ENCODE results near the gene AKAP9. TPM values are rescaled to one million over a fixed set of nuclear protein-coding genes. Genes with fewer than 3 reads are reported as not detected.
"Not testable (repeated sequence)": the region's sequence is repeated elsewhere in the genome, so short reads cannot be mapped to it uniquely, and the experiment has no call there.

Gene AKAP9
- total and polyA plus RNA-seq, 9 donors = 63.1 to 94.0 (median 79.0) TPM

- no CpG with 5 or more reads among the region's 2 CpGs for WGBS (ENCODE audit: insufficient coverage)
- Histone ChIP-seq H3K27me3 (ENCODE audit: control insufficient read depth, insufficient read depth, low read length) (no peaks in the 10 kb centered on the region), H3K9me3 (replicated peaks; ENCODE audit: control insufficient read depth, low read depth, low read length) (no peaks in the 10 kb centered on the region), H3K36me3 (ENCODE audit: control insufficient read depth, insufficient read depth, low read length) (peaks cover 24% of the 10 kb centered on the region), H3K4me3 (ENCODE audit: low read length) (no peak overlapping the region), H3K4me1 (ENCODE audit: control insufficient read depth, insufficient read depth, low read length) (no peaks in the 10 kb centered on the region), H3K27ac (ENCODE audit: low read length) (no peak overlapping the region)
- DNase-seq = no peak
Observed at GRCh38 chr7:91999631-92000565, 59.2 kb downstream of the AKAP9 start.

GRCh38 chr7:92002720-92003119 lies 62.1 kb downstream of the AKAP9 start:
- Histone ChIP-seq H3K27me3 (ENCODE audit: control insufficient read depth, insufficient read depth, low read length) (no peaks in the 10 kb centered on the region), H3K4me1 (ENCODE audit: control insufficient read depth, insufficient read depth, low read length) (no peaks in the 10 kb centered on the region), H3K27ac (ENCODE audit: low read length) (no peak overlapping the region), H3K9me3 (replicated peaks; ENCODE audit: control insufficient read depth, low read depth, low read length) (no peaks in the 10 kb centered on the region), H3K36me3 (ENCODE audit: control insufficient read depth, insufficient read depth, low read length) (peaks cover 20% of the 10 kb centered on the region), H3K4me3 (ENCODE audit: low read length) (no peak overlapping the region)
- WGBS (ENCODE audit: insufficient coverage) = no CpG with 5 or more reads among the region's 1 CpG
- DNase-seq = no peak

- DNase-seq = no peak
- H3K4me1 ChIP-seq (ENCODE audit: control insufficient read depth, insufficient read depth, low read length) = no peaks in the 10 kb centered on the region
- H3K27ac ChIP-seq (ENCODE audit: low read length) = no peak overlapping the region
- H3K36me3 ChIP-seq (ENCODE audit: control insufficient read depth, insufficient read depth, low read length) = peaks cover 22% of the 10 kb centered on the region
- peaks cover 5% of the 10 kb centered on the region for H3K9me3 ChIP-seq (replicated peaks; ENCODE audit: control insufficient read depth, low read depth, low read length)
- no CpG with 5 or more reads among the region's 2 CpGs for WGBS (ENCODE audit: insufficient coverage)
- H3K27me3 ChIP-seq (ENCODE audit: control insufficient read depth, insufficient read depth, low read length) = no peaks in the 10 kb centered on the region
- H3K4me3 ChIP-seq (ENCODE audit: low read length) = no peak overlapping the region
Observed at GRCh38 chr7:92006046-92006445, 65.4 kb downstream of the AKAP9 start.

DNA sequence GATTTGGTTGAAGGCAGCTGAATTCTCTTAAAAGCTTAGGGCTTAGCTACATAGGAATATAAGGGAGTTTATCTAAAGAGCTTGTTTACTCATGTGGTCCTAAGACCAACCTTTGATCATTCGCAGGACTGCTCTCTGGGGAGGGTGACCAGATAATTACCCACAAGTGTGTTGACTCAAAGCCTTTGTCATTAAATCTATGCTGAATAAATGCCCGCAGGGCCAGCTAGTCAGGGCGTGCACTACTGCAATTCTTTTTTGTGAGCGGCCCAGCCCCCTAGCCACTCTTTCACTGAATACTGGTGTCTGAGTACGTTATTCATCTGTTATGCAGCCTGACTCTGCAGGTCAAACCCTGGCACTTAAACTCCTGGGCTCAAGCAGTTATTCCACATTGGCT lies 69.6 kb downstream of the AKAP9 start:
- WGBS (ENCODE audit: insufficient coverage) = 92% methylated on average over 5 of the region's 5 CpGs
- DNase-seq = no peak
- Histone ChIP-seq H3K4me3 (ENCODE audit: low read length) (no peak overlapping the region), H3K9me3 (replicated peaks; ENCODE audit: control insufficient read depth, low read depth, low read length) (peaks cover 5% of the 10 kb centered on the region), H3K27me3 (ENCODE audit: control insufficient read depth, insufficient read depth, low read length) (no peaks in the 10 kb centered on the region), H3K4me1 (ENCODE audit: control insufficient read depth, insufficient read depth, low read length) (no peaks in the 10 kb centered on the region), H3K36me3 (ENCODE audit: control insufficient read depth, insufficient read depth, low read length) (peaks cover 23% of the 10 kb centered on the region), H3K27ac (ENCODE audit: low read length) (no peak overlapping the region)

DNA sequence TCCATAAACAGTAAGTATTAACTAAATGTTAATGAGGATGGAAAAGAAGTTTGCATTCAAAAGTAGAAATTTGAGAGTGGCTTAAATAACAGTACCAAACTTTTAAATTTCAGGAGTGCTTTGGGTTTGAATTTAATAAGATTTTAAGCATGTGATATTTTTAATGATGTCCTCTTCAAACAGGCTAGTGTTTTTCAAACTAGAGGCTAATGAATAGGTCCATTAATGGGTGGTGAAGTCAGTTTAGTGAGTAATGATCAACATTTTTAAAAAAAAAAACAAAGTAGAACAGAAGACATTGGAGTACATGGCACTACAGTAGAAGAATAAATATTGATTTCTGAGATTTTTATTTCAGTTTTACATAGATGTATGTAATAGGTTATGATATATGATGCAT lies 72.9 kb downstream of the AKAP9 start:
- peaks cover 14% of the 10 kb centered on the region for H3K36me3 ChIP-seq (ENCODE audit: control insufficient read depth, insufficient read depth, low read length)
- H3K4me3 ChIP-seq (ENCODE audit: low read length) = no peak overlapping the region
- no peak overlapping the region for H3K27ac ChIP-seq (ENCODE audit: low read length)
- H3K4me1 ChIP-seq (ENCODE audit: control insufficient read depth, insufficient read depth, low read length) = no peaks in the 10 kb centered on the region
- peaks cover 5% of the 10 kb centered on the region for H3K9me3 ChIP-seq (replicated peaks; ENCODE audit: control insufficient read depth, low read depth, low read length)
- no peak for DNase-seq
- no peaks in the 10 kb centered on the region for H3K27me3 ChIP-seq (ENCODE audit: control insufficient read depth, insufficient read depth, low read length)

- Histone ChIP-seq H3K4me3 (ENCODE audit: low read length) (no peak overlapping the region), H3K36me3 (ENCODE audit: control insufficient read depth, insufficient read depth, low read length) (peaks cover 13% of the 10 kb centered on the region)
- DNase-seq = no peak
Observed at GRCh38 chr7:92020636-92021035, 80.0 kb downstream of the AKAP9 start.

DNA sequence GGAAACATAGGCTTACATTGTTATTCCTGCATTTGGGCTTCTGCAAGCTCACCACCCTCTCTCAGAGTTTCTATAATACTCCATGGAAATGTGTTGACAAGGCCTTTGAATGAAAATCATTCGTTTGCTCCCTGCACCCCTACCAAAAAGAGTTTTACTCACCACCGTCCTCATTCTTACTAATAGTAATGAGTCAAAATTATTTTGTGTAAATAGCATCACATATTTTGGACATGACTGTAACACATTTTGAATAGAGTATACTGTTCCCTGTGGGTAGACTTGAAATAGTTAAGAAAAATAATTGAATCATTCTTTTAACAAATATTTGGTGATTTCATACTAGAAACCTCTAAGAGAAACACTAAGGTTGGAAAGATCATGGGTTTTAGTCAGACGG lies 84.6 kb downstream of the AKAP9 start:
- H3K4me1 ChIP-seq (ENCODE audit: control insufficient read depth, insufficient read depth, low read length) = no peaks in the 10 kb centered on the region
- WGBS (ENCODE audit: insufficient coverage) = no CpG with 5 or more reads among the region's 3 CpGs
- H3K9me3 ChIP-seq (replicated peaks; ENCODE audit: control insufficient read depth, low read depth, low read length) = peaks cover 3% of the 10 kb centered on the region
- no peak overlapping the region for H3K4me3 ChIP-seq (ENCODE audit: low read length)
- DNase-seq = peak; percentile 4
- peaks cover 26% of the 10 kb centered on the region for H3K36me3 ChIP-seq (ENCODE audit: control insufficient read depth, insufficient read depth, low read length)
- H3K27me3 ChIP-seq (ENCODE audit: control insufficient read depth, insufficient read depth, low read length) = no peaks in the 10 kb centered on the region
- no peak overlapping the region for H3K27ac ChIP-seq (ENCODE audit: low read length)

More at GRCh38 chr7:92020636-92021035, 80.0 kb downstream of the AKAP9 start:
- Histone ChIP-seq H3K9me3 (replicated peaks; ENCODE audit: control insufficient read depth, low read depth, low read length) (no peaks in the 10 kb centered on the region), H3K27me3 (ENCODE audit: control insufficient read depth, insufficient read depth, low read length) (no peaks in the 10 kb centered on the region), H3K4me1 (ENCODE audit: control insufficient read depth, insufficient read depth, low read length) (no peaks in the 10 kb centered on the region), H3K27ac (ENCODE audit: low read length) (no peak overlapping the region)

DNA sequence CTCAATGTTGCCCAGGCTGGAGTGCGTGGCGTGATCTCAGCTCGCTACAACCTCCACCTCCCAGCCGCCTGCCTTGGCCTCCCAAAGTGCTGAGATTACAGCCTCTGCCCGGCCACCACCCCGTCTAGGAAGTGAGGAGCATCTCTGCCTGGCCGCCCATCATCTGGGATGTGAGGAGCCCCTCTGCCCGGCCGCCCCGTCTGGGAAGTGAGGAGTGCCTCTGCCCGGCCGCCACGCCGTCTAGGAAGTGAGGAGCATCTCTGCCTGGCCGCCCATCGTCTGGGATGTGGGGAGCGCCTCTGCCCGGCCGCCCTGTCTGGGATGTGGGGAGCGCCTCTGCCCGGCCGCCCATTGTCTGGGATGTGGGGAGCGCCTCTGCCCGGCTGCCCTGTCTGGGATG lies 86.0 kb downstream of the AKAP9 start:
- 97% methylated on average over 12 of the region's 24 CpGs for WGBS (ENCODE audit: insufficient coverage)
- H3K4me3 ChIP-seq (ENCODE audit: low read length); H3K4me1 ChIP-seq (ENCODE audit: control insufficient read depth, insufficient read depth, low read length); H3K27ac ChIP-seq (ENCODE audit: low read length); DNase-seq; H3K27me3 ChIP-seq (ENCODE audit: control insufficient read depth, insufficient read depth, low read length); H3K9me3 ChIP-seq (replicated peaks; ENCODE audit: control insufficient read depth, low read depth, low read length): not testable (repeated sequence)
- H3K36me3 ChIP-seq (ENCODE audit: control insufficient read depth, insufficient read depth, low read length) = peaks cover 30% of the 10 kb centered on the region

- H3K9me3 ChIP-seq (replicated peaks; ENCODE audit: control insufficient read depth, low read depth, low read length); H3K27me3 ChIP-seq (ENCODE audit: control insufficient read depth, insufficient read depth, low read length); H3K4me1 ChIP-seq (ENCODE audit: control insufficient read depth, insufficient read depth, low read length); H3K27ac ChIP-seq (ENCODE audit: low read length); DNase-seq; H3K4me3 ChIP-seq (ENCODE audit: low read length): not testable (repeated sequence)
- peaks cover 30% of the 10 kb centered on the region for H3K36me3 ChIP-seq (ENCODE audit: control insufficient read depth, insufficient read depth, low read length)
- over 99% methylated on average over 27 of the region's 29 CpGs for WGBS (ENCODE audit: insufficient coverage)
Observed at GRCh38 chr7:92027128-92027527, 86.5 kb downstream of the AKAP9 start.

- peak; percentile 28 for DNase-seq
- peaks cover 3% of the 10 kb centered on the region for H3K9me3 ChIP-seq (replicated peaks; ENCODE audit: control insufficient read depth, low read depth, low read length)
- 40% methylated on average over 1 of the region's 2 CpGs for WGBS (ENCODE audit: insufficient coverage)
- H3K36me3 ChIP-seq (ENCODE audit: control insufficient read depth, insufficient read depth, low read length) = peaks cover 28% of the 10 kb centered on the region
- H3K27me3 ChIP-seq (ENCODE audit: control insufficient read depth, insufficient read depth, low read length) = no peaks in the 10 kb centered on the region
- H3K4me1 ChIP-seq (ENCODE audit: control insufficient read depth, insufficient read depth, low read length) = no peaks in the 10 kb centered on the region
- no peak overlapping the region for H3K4me3 ChIP-seq (ENCODE audit: low read length)
- no peak overlapping the region for H3K27ac ChIP-seq (ENCODE audit: low read length)
Observed at GRCh38 chr7:92028226-92028625, 87.6 kb downstream of the AKAP9 start.
